GM11168 (cell line): ENCODE results near the gene METTL22.
"Not testable (repeated sequence)": the region's sequence is repeated elsewhere in the genome, so short reads cannot be mapped to it uniquely, and the experiment has no call there.

ENCODE experiments used
- in situ Hi-C: fragments of 300-500 bp; cut with MboI; formaldehyde crosslinking; loops from one replicate; pipeline ENCODE4 v1.12.0; 2022; ENCODE audit warnings: low sequenced_read_pairs; ENCODE audit not compliant: unreplicated experiment

Gene METTL22

GRCh38 chr16:8630255-8630953 is 8.9 kb downstream of the METTL22 start:
- in situ Hi-C loops, result no loop called here

GRCh38 chr16:8631373-8631772 is 9.9 kb downstream of the METTL22 start:
- in situ Hi-C loops, result no loop called here

GRCh38 chr16:8631818-8632465 is 10.4 kb downstream of the METTL22 start:
- in situ Hi-C loops, result no loop called here

GRCh38 chr16:8632675-8633182 is 11.2 kb downstream of the METTL22 start:
- in situ Hi-C loops, result no loop called here

- in situ Hi-C loops, result no loop called here
These were observed 13.7 kb downstream of the METTL22 start for GRCh38 chr16:8634991-8635736.

GRCh38 chr16:8639694-8640093 is 18.2 kb downstream of the METTL22 start:
- in situ Hi-C loops, result no loop called here

- in situ Hi-C loops, result no loop called here
These were observed 20.2 kb downstream of the METTL22 start for GRCh38 chr16:8641671-8642070.

GRCh38 chr16:8642146-8642545 is 20.6 kb downstream of the METTL22 start:
- in situ Hi-C loops, result no loop called here

- in situ Hi-C loops, result no loop called here
These were observed 23.0 kb downstream of the METTL22 start for GRCh38 chr16:8644211-8645140.

- in situ Hi-C loops, result no loop called here
These were observed 23.6 kb downstream of the METTL22 start for GRCh38 chr16:8645141-8645521.

- in situ Hi-C loops, result no loop called here
These were observed 24.3 kb downstream of the METTL22 start for GRCh38 chr16:8645831-8646230.

GRCh38 chr16:8646326-8647053 is 25.0 kb downstream of the METTL22 start:
- in situ Hi-C loops, result no loop called here

- in situ Hi-C loops, result no loop called here
These were observed 26.3 kb downstream of the METTL22 start for GRCh38 chr16:8647721-8648318.

- in situ Hi-C loops, result no loop called here
These were observed 27.4 kb downstream of the METTL22 start for GRCh38 chr16:8648877-8649276.

- in situ Hi-C loops, result no loop called here
These were observed 28.5 kb downstream of the METTL22 start for GRCh38 chr16:8649829-8650554.

- in situ Hi-C loops, result not testable (repeated sequence)
These were observed 30.5 kb downstream of the METTL22 start for GRCh38 chr16:8651958-8652357.

GRCh38 chr16:8655184-8655717 is 33.8 kb downstream of the METTL22 start:
- in situ Hi-C loops, result no loop called here

- in situ Hi-C loops, result no loop called here
These were observed 34.9 kb downstream of the METTL22 start for GRCh38 chr16:8656376-8656775.
